ENCODE results near the gene GNB4. TPM values are rescaled to one million over a fixed set of nuclear protein-coding genes. Genes with fewer than 3 reads are reported as not detected.

GNB4 gene
- polyA plus RNA-seq, 1 donor from 2014 or later, result 42.8 TPM

- TF ChIP-seq REST (IDR thresholded peaks at IDR 0.05; ENCODE audit: borderline replicate concordance) (no peak), MXI1 (conservative IDR thresholded peaks at IDR 0.05; ENCODE audit: poor library complexity, severe bottlenecking) (no peak), CTCF (IDR thresholded peaks at IDR 0.05; ENCODE audit: poor library complexity, severe bottlenecking) (no peak), POLR2AphosphoS5 (IDR thresholded peaks at IDR 0.05) (no peak), RAD21 (conservative IDR thresholded peaks at IDR 0.05) (no peak), TAF1 (IDR thresholded peaks at IDR 0.05; ENCODE audit: low read depth) (no peak), SMC3 (conservative IDR thresholded peaks at IDR 0.05; ENCODE audit: poor library complexity) (no peak)
- H3K9me2 ChIP-seq (ENCODE audit: insufficient read depth, low read length), result no peaks in the 10 kb centered on the region
- H3K27me3 ChIP-seq (ENCODE audit: insufficient read depth, low read depth, low read length), result no peaks in the 10 kb centered on the region
- H3F3A ChIP-seq (ENCODE audit: insufficient read depth, low read length, poor library complexity, severe bottlenecking), result no peaks in the 10 kb centered on the region
- H4K20me1 ChIP-seq (ENCODE audit: insufficient read depth), result no peaks in the 10 kb centered on the region
- no peaks in the 10 kb centered on the region for H3K9me3 ChIP-seq (ENCODE audit: low read length)
- no peaks in the 10 kb centered on the region for H3K79me2 ChIP-seq (replicated peaks; ENCODE audit: insufficient read depth, low read length)
- H3K9ac ChIP-seq (ENCODE audit: low read length), result no peak overlapping the region
- H3K27ac ChIP-seq (ENCODE audit: low read length), result no peak overlapping the region
- H3K4me3 ChIP-seq (ENCODE audit: low read length), result no peak overlapping the region
- no peaks in the 10 kb centered on the region for H3K36me3 ChIP-seq (ENCODE audit: insufficient read depth, low read length)
- no peak overlapping the region for H3K4me2 ChIP-seq (ENCODE audit: low read length)
- no peak overlapping the region for H2AFZ ChIP-seq (ENCODE audit: low read depth, low read length)
Observed at GRCh38 chr3:179463319-179463718, 12.0 kb upstream of the GNB4 start.

- Histone ChIP-seq H3K79me2 (replicated peaks; ENCODE audit: insufficient read depth, low read length) (no peaks in the 10 kb centered on the region), H3K27me3 (ENCODE audit: insufficient read depth, low read depth, low read length) (no peaks in the 10 kb centered on the region), H3K9me3 (ENCODE audit: low read length) (no peaks in the 10 kb centered on the region), H3K9ac (ENCODE audit: low read length) (no peak overlapping the region), H4K20me1 (ENCODE audit: insufficient read depth) (no peaks in the 10 kb centered on the region), H2AFZ (ENCODE audit: low read depth, low read length) (no peak overlapping the region), H3K4me3 (ENCODE audit: low read length) (no peak overlapping the region), H3F3A (ENCODE audit: insufficient read depth, low read length, poor library complexity, severe bottlenecking) (no peaks in the 10 kb centered on the region), H3K27ac (ENCODE audit: low read length) (no peak overlapping the region), H3K4me2 (ENCODE audit: low read length) (no peak overlapping the region), H3K36me3 (ENCODE audit: insufficient read depth, low read length) (no peaks in the 10 kb centered on the region), H3K9me2 (ENCODE audit: insufficient read depth, low read length) (no peaks in the 10 kb centered on the region)
- TF ChIP-seq EZH2 (IDR thresholded peaks at IDR 0.05; ENCODE audit: borderline replicate concordance, insufficient read depth, low read length, poor library complexity, severe bottlenecking) (no peak), EP300 (conservative IDR thresholded peaks at IDR 0.05; ENCODE audit: poor library complexity, severe bottlenecking) (no peak), POLR2AphosphoS5 (IDR thresholded peaks at IDR 0.05) (no peak), TAF1 (IDR thresholded peaks at IDR 0.05; ENCODE audit: low read depth) (no peak), REST (IDR thresholded peaks at IDR 0.05; ENCODE audit: borderline replicate concordance) (no peak), MXI1 (conservative IDR thresholded peaks at IDR 0.05; ENCODE audit: poor library complexity, severe bottlenecking) (no peak), SMC3 (conservative IDR thresholded peaks at IDR 0.05; ENCODE audit: poor library complexity) (no peak), CTCF (IDR thresholded peaks at IDR 0.05; ENCODE audit: poor library complexity, severe bottlenecking) (no peak), RAD21 (conservative IDR thresholded peaks at IDR 0.05) (no peak)
Observed at GRCh38 chr3:179460260-179460659, 9.0 kb upstream of the GNB4 start.
